Measurements from ENCODE around the gene ATP9A.

- TF ChIP-seq CTCF (IDR thresholded peaks at IDR 0.05) (no peak), POLR2A (IDR thresholded peaks at IDR 0.05) (no peak)
Measured at GRCh38 chr20:51602131-51602530, 166.1 kb downstream of the ATP9A start.
